Large intestine (tissue), 3 donors: Measurements from ENCODE around the gene POLD2. TPM values are rescaled to one million over a fixed set of nuclear protein-coding genes. Genes with fewer than 3 reads are reported as not detected.

Experiments
- DNase-seq, 2 donors: peaks; one replicate each; pipeline versions ENCODE4 v3.0.0 to v3.0.0-alpha.2; 2013
- H3K27ac ChIP-seq: one replicate; pipeline ENCODE4 v1.5.1; 2013; ENCODE audit warnings: low read length
- H3K27me3 ChIP-seq: 2 replicates; pipeline ENCODE4 v1.6.1; 2013; ENCODE audit warnings: low read length; ENCODE audit not compliant: control insufficient read depth, insufficient read depth
- H3K36me3 ChIP-seq: 2 replicates; pipeline ENCODE4 v1.6.1; 2013; ENCODE audit warnings: low read length; ENCODE audit not compliant: control insufficient read depth, insufficient read depth
- H3K4me1 ChIP-seq: one replicate; pipeline ENCODE4 v1.6.1; 2013; ENCODE audit warnings: low read length; ENCODE audit not compliant: control insufficient read depth, insufficient read depth
- H3K4me3 ChIP-seq: one replicate; pipeline ENCODE4 v1.5.1; 2013; ENCODE audit warnings: low read length
- H3K9me3 ChIP-seq: one replicate; pipeline ENCODE4 v1.6.1; 2013; ENCODE audit warnings: mild to moderate bottlenecking, low read depth, low read length, moderate library complexity; ENCODE audit not compliant: control insufficient read depth
- WGBS: methylation state at CpG from one replicate; pipeline ENCODE4 v1.1.5; 2013; ENCODE audit warnings: low lambda C conversion rate; ENCODE audit not compliant: insufficient coverage; 5-methylcytosine and 5-hydroxymethylcytosine counted together
- polyA plus RNA-seq: library from polyadenylated mRNA; unstranded; fragments of 120-200 nt; gene quantifications from one replicate; pipeline ENCODE4 v1.2.1, GENCODE V29; 2013

POLD2 gene
- polyA plus RNA-seq, 1 donor, result 64.1 TPM

- DNase-seq, result no peak
- Histone ChIP-seq H3K27ac (no peak overlapping the region), H3K36me3 (no peaks in the 10 kb centered on the region), H3K4me1 (no peaks in the 10 kb centered on the region), H3K9me3 (peaks cover 3% of the 10 kb centered on the region), H3K27me3 (peaks cover 34% of the 10 kb centered on the region), H3K4me3 (no peak overlapping the region)
- WGBS, result no CpG with 5 or more reads among the region's 10 CpGs
Measured at GRCh38 chr7:44100458-44101302, 22.7 kb downstream of the POLD2 start.

GRCh38 chr7:44099669-44100068 lies 23.7 kb downstream of the POLD2 start:
- H3K9me3 ChIP-seq, result no peaks in the 10 kb centered on the region
- no peaks in the 10 kb centered on the region for H3K4me1 ChIP-seq
- peaks cover 24% of the 10 kb centered on the region for H3K27me3 ChIP-seq
- H3K36me3 ChIP-seq, result no peaks in the 10 kb centered on the region
- no peak overlapping the region for H3K27ac ChIP-seq
- DNase-seq, result no peak
- 100% methylated on average over 1 of the region's 4 CpGs for WGBS
- no peak overlapping the region for H3K4me3 ChIP-seq

GRCh38 chr7:44098092-44099068 lies 25.0 kb downstream of the POLD2 start:
- WGBS, result no CpG with 5 or more reads among the region's 6 CpGs
- Histone ChIP-seq H3K36me3 (no peaks in the 10 kb centered on the region), H3K4me3 (no peak overlapping the region), H3K9me3 (no peaks in the 10 kb centered on the region), H3K27ac (no peak overlapping the region), H3K27me3 (peaks cover 14% of the 10 kb centered on the region), H3K4me1 (no peaks in the 10 kb centered on the region)
- DNase-seq, result no peak

GRCh38 chr7:44097064-44097932 lies 26.1 kb downstream of the POLD2 start:
- Histone ChIP-seq H3K9me3 (no peaks in the 10 kb centered on the region), H3K27ac (no peak overlapping the region), H3K27me3 (peaks cover 4% of the 10 kb centered on the region), H3K36me3 (no peaks in the 10 kb centered on the region), H3K4me1 (no peaks in the 10 kb centered on the region), H3K4me3 (no peak overlapping the region)
- no CpG with 5 or more reads among the region's 9 CpGs for whole genome bisulfite sequencing
- no peak for DNase-seq

- H3K4me3 ChIP-seq, result no peak overlapping the region
- no peaks in the 10 kb centered on the region for H3K27me3 ChIP-seq
- no peaks in the 10 kb centered on the region for H3K4me1 ChIP-seq
- no peak overlapping the region for H3K27ac ChIP-seq
- no peaks in the 10 kb centered on the region for H3K9me3 ChIP-seq
- WGBS, result no CpG with 5 or more reads among the region's 8 CpGs
- DNase-seq, result no peak
- H3K36me3 ChIP-seq, result no peaks in the 10 kb centered on the region
Measured at GRCh38 chr7:44096326-44096881, 26.9 kb downstream of the POLD2 start.

GRCh38 chr7:44095781-44096180 lies 27.6 kb downstream of the POLD2 start:
- DNase-seq, result no peak
- Histone ChIP-seq H3K27me3 (no peaks in the 10 kb centered on the region), H3K4me1 (no peaks in the 10 kb centered on the region), H3K27ac (no peak overlapping the region), H3K4me3 (no peak overlapping the region), H3K36me3 (no peaks in the 10 kb centered on the region), H3K9me3 (no peaks in the 10 kb centered on the region)
- no CpG with 5 or more reads among the region's 3 CpGs for WGBS

GRCh38 chr7:44094883-44095592 lies 28.3 kb downstream of the POLD2 start:
- no peak overlapping the region for H3K27ac ChIP-seq
- H3K4me3 ChIP-seq, result no peak overlapping the region

GRCh38 chr7:44094365-44094764 lies 29.0 kb downstream of the POLD2 start:
- H3K36me3 ChIP-seq, result no peaks in the 10 kb centered on the region
- no peaks in the 10 kb centered on the region for H3K4me1 ChIP-seq
- no peak overlapping the region for H3K4me3 ChIP-seq
- no CpG with 5 or more reads among the region's 2 CpGs for WGBS
- H3K9me3 ChIP-seq, result no peaks in the 10 kb centered on the region
- H3K27me3 ChIP-seq, result no peaks in the 10 kb centered on the region
- no peak overlapping the region for H3K27ac ChIP-seq
- DNase-seq, result no peak

More at GRCh38 chr7:44094883-44095592, 28.3 kb downstream of the POLD2 start:
- Histone ChIP-seq H3K9me3 (no peaks in the 10 kb centered on the region), H3K27me3 (no peaks in the 10 kb centered on the region), H3K4me1 (no peaks in the 10 kb centered on the region), H3K36me3 (no peaks in the 10 kb centered on the region)
- WGBS, result no CpG with 5 or more reads among the region's 2 CpGs
- no peak for DNase-seq

GRCh38 chr7:44093102-44093641 lies 30.2 kb downstream of the POLD2 start:
- no peak for DNase-seq
- Histone ChIP-seq H3K4me3 (no peak overlapping the region), H3K4me1 (no peaks in the 10 kb centered on the region), H3K27me3 (no peaks in the 10 kb centered on the region), H3K36me3 (no peaks in the 10 kb centered on the region), H3K27ac (no peak overlapping the region), H3K9me3 (no peaks in the 10 kb centered on the region)
- WGBS, result no CpG with 5 or more reads among the region's 6 CpGs
